SK-N-SH treated with all-trans-retinoic acid at 6 μM for 48 hours (cell line): Measurements from ENCODE around the gene UBXN6.

Experiments used
- ATAC-seq: fragments of 200-7000 bp; cut with Tn5 transposase; 3 replicates; pipeline ENCODE4 v1.9.1; 2020; ENCODE audit warnings: mild to moderate bottlenecking, moderate library complexity
- ARNTL ChIP-seq: fragments of 450-650 bp; formaldehyde crosslinking; IDR thresholded peaks from 2 replicates; pipeline ENCODE4 v1.5.0; 2020; ENCODE audit warnings: low read depth, mild to moderate bottlenecking, moderate library complexity, borderline replicate concordance
- BACH2 ChIP-seq: fragments of 250-450 bp; sonication (Bioruptor Pico); IDR thresholded peaks from 2 replicates; pipeline ENCODE4 v1.9.0; 2021; ENCODE audit warnings: mild to moderate bottlenecking, borderline replicate concordance
- CREB5 ChIP-seq: fragments of 250-450 bp; sonication (Bioruptor Pico); IDR thresholded peaks from 2 replicates; pipeline ENCODE4 v1.5.1; 2020; ENCODE audit warnings: low read depth, mild to moderate bottlenecking, moderate library complexity
- CSDC2 ChIP-seq: fragments of 250-450 bp; sonication (Bioruptor Pico); IDR thresholded peaks from 2 replicates; pipeline ENCODE4 v1.5.0; 2020; ENCODE audit warnings: mild to moderate bottlenecking, moderate library complexity
- ESRRG ChIP-seq: fragments of 250-450 bp; sonication (Bioruptor Pico); IDR thresholded peaks from 2 replicates; pipeline ENCODE4 v1.6.1; 2021; ENCODE audit warnings: mild to moderate bottlenecking
- GLIS3 ChIP-seq: fragments of 250-450 bp; sonication (Bioruptor Pico); IDR thresholded peaks from 2 replicates; pipeline ENCODE4 v1.5.0; 2020; ENCODE audit warnings: mild to moderate bottlenecking, moderate library complexity
- ISL1 ChIP-seq: fragments of 250-450 bp; sonication (Bioruptor Pico); IDR thresholded peaks from 2 replicates; pipeline ENCODE4 v2.1.2; 2022; ENCODE audit warnings: mild to moderate bottlenecking, moderate library complexity
- OSR1 ChIP-seq: fragments of 250-450 bp; sonication (Bioruptor Pico); IDR thresholded peaks from 2 replicates; pipeline ENCODE4 v1.8.0; 2022; ENCODE audit warnings: moderate library complexity, mild to moderate bottlenecking, inconsistent platforms
- POU6F1 ChIP-seq: fragments of 250-450 bp; sonication (Bioruptor Pico); IDR thresholded peaks from 2 replicates; pipeline ENCODE4 v1.8.0; 2021; ENCODE audit warnings: low read depth, mild to moderate bottlenecking, moderate library complexity, borderline replicate concordance
- PPARA ChIP-seq: fragments of 250-450 bp; sonication (Bioruptor Pico); IDR thresholded peaks from 2 replicates; pipeline ENCODE4 v1.5.0; 2020; ENCODE audit warnings: mild to moderate bottlenecking, borderline replicate concordance
- RARB ChIP-seq: fragments of 250-450 bp; sonication (Bioruptor Pico); IDR thresholded peaks from 2 replicates; pipeline ENCODE4 v1.8.0; 2021; ENCODE audit warnings: mild to moderate bottlenecking, moderate library complexity
- SNAI2 ChIP-seq: fragments of 250-450 bp; sonication (Bioruptor Pico); IDR thresholded peaks from 2 replicates; pipeline ENCODE4 v1.5.0; 2020; ENCODE audit warnings: mild to moderate bottlenecking, moderate library complexity
- TCF4 ChIP-seq: fragments of 250-450 bp; sonication (Bioruptor Pico); IDR thresholded peaks from 2 replicates; pipeline ENCODE4 v1.8.0; 2021; ENCODE audit warnings: mild to moderate bottlenecking, moderate library complexity, borderline replicate concordance
- TOX ChIP-seq: fragments of 250-450 bp; sonication (Bioruptor Pico); IDR thresholded peaks from 2 replicates; pipeline ENCODE4 v1.8.0; 2021; ENCODE audit warnings: mild to moderate bottlenecking, moderate library complexity, borderline replicate concordance
- TSHZ2 ChIP-seq: fragments of 250-450 bp; sonication (Bioruptor Pico); IDR thresholded peaks from 2 replicates; pipeline ENCODE4 v1.5.0; 2020; ENCODE audit warnings: mild to moderate bottlenecking, moderate library complexity
- ZC3H10 ChIP-seq: fragments of 250-450 bp; sonication (Bioruptor Pico); IDR thresholded peaks from 2 replicates; pipeline ENCODE4 v1.5.1; 2021; ENCODE audit warnings: mild to moderate bottlenecking, moderate library complexity
- ZFP3 ChIP-seq: fragments of 250-450 bp; sonication (Bioruptor Pico); IDR thresholded peaks from 2 replicates; pipeline ENCODE4 v1.5.0; 2020; ENCODE audit warnings: mild to moderate bottlenecking, moderate library complexity
- ZFP30 ChIP-seq: fragments of 450-650 bp; formaldehyde crosslinking; IDR thresholded peaks from 2 replicates; pipeline ENCODE4 v1.5.0; 2022; ENCODE audit warnings: mild to moderate bottlenecking, moderate library complexity
- ZNF70 ChIP-seq: fragments of 450-650 bp; formaldehyde crosslinking; IDR thresholded peaks from 2 replicates; pipeline ENCODE4 v1.5.0; 2020; ENCODE audit warnings: mild to moderate bottlenecking, moderate library complexity
- ZNF8 ChIP-seq: fragments of 450-650 bp; formaldehyde crosslinking; IDR thresholded peaks from 2 replicates; pipeline ENCODE4 v1.5.0; 2020; ENCODE audit warnings: mild to moderate bottlenecking, moderate library complexity

The UBXN6 gene

DNA sequence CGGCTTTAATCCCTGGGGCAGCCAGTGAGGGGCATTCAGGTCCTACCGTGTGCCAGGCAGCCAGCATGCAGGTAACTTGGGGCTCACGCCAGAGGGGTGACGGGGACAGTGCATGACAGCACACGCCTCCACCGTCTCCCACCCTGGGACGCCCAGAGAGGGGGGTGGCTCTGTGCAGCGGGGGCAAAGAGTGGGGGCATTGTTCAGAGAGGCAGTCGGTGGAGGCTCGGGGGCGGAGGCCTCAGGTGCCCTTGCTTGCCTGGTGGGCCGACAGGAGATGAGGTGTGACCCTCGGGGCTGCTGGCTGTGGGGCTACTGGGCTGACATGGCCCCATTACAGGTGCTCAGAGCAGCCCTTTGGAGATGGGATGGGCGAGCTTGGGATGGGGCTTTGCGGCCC lies 42.3 kb upstream of the UBXN6 start (continued):
- no peak for TF ChIP-seq POU6F1 (CRISPR knock-in tag)
- no peak for TF ChIP-seq BACH2 (CRISPR knock-in tag)
- TF ChIP-seq ISL1 (CRISPR knock-in tag): no peak
- TF ChIP-seq ZC3H10 (CRISPR knock-in tag): no peak
- TF ChIP-seq SNAI2 (CRISPR knock-in tag): no peak
- TF ChIP-seq OSR1 (CRISPR knock-in tag): no peak
- TF ChIP-seq ZFP30 (CRISPR knock-in tag): no peak

- no peak for ATAC-seq
- TF ChIP-seq TSHZ2 (CRISPR knock-in tag) (no peak), ZFP3 (no peak), ARNTL (no peak), RARB (CRISPR knock-in tag) (no peak), ESRRG (CRISPR knock-in tag) (no peak), BACH2 (CRISPR knock-in tag) (no peak), ISL1 (CRISPR knock-in tag) (no peak), TOX (CRISPR knock-in tag) (no peak), ZNF8 (no peak), ZNF70 (CRISPR knock-in tag) (no peak), CSDC2 (CRISPR knock-in tag) (no peak)
Measured at GRCh38 chr19:4499318-4499717, 41.7 kb upstream of the UBXN6 start.

DNA sequence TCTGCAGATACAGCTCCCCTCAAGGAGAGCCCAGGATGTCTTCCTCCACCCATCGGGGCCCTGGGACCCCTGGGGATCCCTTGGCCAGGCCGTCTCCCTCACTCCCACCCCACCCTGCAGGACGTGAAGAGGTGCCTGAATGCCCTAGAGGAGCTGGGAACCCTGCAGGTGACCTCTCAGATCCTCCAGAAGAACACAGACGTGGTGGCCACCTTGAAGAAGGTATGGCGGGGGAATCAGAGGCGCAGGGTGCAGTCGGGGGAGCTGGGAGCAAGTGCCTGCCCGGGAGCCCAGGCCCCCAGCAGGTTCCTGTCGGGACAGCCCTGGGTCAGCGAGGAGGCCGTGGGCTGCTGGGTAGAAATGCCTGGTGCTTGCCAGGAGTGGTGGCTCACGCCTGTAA lies 41.1 kb upstream of the UBXN6 start:
- TF ChIP-seq CREB5 (no peak), ZFP3 (no peak), ESRRG (CRISPR knock-in tag) (no peak), TCF4 (CRISPR knock-in tag) (no peak), ZNF8 (no peak)
- no peak for ATAC-seq

DNA sequence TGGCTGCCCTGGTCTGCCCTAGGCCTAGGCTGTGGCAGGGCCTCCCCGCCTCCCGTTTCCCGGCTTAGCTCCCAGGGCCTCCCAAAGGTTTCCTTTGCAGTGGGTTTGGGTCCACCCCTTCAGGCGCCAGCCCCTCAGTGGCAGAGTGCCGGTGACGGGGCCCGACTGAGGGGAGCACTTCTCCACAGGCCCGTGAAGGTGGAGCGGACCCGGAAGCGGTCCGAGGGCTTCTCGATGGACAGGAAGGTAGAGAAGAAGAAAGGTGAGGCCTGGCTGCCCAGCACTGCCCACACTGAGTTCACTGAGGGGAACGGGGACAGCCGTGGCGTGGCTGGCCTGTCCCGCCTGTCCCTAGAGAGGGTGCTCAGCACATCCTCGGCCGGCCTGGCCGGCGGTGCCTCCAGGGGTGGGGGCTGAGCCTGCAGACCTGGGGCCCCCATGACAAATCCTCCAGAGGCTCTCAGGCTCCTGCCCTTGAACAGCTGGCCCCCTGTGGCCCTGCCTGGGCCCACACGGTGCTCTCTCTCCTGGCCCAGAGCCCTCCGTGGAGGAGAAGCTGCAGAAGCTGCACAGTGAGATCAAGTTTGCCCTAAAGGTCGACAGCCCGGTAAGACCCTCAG lies 40.3 kb upstream of the UBXN6 start:
- TF ChIP-seq TOX (CRISPR knock-in tag) (no peak), TSHZ2 (CRISPR knock-in tag) (no peak), PPARA (CRISPR knock-in tag) (no peak), ZFP30 (CRISPR knock-in tag) (no peak), GLIS3 (CRISPR knock-in tag) (no peak)
- no peak for ATAC-seq
